Esophagus muscularis mucosa (tissue), 3 donors: ENCODE results near the gene SPRED2.

Source experiments
- POLR2A ChIP-seq: fragments of 450-650 bp; IDR thresholded peaks from one replicate; pipeline ENCODE4 v1.6.1; 2017; ENCODE audit warnings: antibody characterized with exemption, moderate library complexity, mild to moderate bottlenecking, low read depth
- POLR2AphosphoS5 ChIP-seq, 2 donors: sonication (generic); formaldehyde crosslinking; IDR thresholded peaks; one replicate each; pipeline ENCODE4 v1.6.1; 2017; ENCODE audit warnings: antibody characterized with exemption in 2 of 2
- TF ChIP-seq, protein P1 (sequence below), 3 experiments: fragments of 200-600 bp in 2 of 3; fragments of 450-650 bp in 1 of 3; sonication (generic) in 2 of 3; IDR thresholded peaks; one replicate each; pipeline ENCODE4 v1.5.1; 2017 to 2019; ENCODE audit warnings: antibody characterized with exemption in 3 of 3, mild to moderate bottlenecking in 2 of 3, moderate library complexity in 1 of 3

- TF ChIP-seq, protein P1, sequence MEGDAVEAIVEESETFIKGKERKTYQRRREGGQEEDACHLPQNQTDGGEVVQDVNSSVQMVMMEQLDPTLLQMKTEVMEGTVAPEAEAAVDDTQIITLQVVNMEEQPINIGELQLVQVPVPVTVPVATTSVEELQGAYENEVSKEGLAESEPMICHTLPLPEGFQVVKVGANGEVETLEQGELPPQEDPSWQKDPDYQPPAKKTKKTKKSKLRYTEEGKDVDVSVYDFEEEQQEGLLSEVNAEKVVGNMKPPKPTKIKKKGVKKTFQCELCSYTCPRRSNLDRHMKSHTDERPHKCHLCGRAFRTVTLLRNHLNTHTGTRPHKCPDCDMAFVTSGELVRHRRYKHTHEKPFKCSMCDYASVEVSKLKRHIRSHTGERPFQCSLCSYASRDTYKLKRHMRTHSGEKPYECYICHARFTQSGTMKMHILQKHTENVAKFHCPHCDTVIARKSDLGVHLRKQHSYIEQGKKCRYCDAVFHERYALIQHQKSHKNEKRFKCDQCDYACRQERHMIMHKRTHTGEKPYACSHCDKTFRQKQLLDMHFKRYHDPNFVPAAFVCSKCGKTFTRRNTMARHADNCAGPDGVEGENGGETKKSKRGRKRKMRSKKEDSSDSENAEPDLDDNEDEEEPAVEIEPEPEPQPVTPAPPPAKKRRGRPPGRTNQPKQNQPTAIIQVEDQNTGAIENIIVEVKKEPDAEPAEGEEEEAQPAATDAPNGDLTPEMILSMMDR (IDR thresholded peaks at IDR 0.05): no peak
- TF ChIP-seq POLR2A (no peak), POLR2AphosphoS5 (IDR thresholded peaks at IDR 0.05) (no peak)
These were observed 32.7 kb upstream of the SPRED2 start for GRCh38 chr2:65465124-65465523.
